Non-pigmented ciliary epithelial cell (primary cell): ENCODE data around the gene DCBLD1.

Experiments used
- DNase-seq: peaks from one replicate; pipeline ENCODE4 v3.0.0-alpha.2; 2010; ENCODE audit warnings: low read depth

Gene DCBLD1

DNA sequence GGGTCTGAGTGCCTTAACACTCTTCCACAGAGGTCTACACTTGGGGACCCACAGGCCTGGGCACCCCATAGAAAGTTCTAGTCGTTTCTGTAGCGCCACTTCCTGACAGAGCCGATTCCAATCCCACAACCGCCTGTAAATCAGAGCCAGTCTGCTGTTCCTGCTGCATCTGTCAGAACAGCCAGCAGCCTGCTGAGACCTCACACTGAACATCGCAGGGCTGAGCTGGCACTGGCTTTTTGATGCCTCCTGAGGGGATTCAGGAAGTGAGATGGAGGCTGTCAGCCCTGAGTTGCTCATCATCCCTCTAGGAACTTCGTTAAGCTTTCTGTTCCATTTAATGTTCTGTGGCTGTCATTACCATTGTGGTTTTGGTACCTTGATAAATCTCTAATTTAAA lies 48.9 kb downstream of the DCBLD1 start:
- no peak for DNase-seq

DNA sequence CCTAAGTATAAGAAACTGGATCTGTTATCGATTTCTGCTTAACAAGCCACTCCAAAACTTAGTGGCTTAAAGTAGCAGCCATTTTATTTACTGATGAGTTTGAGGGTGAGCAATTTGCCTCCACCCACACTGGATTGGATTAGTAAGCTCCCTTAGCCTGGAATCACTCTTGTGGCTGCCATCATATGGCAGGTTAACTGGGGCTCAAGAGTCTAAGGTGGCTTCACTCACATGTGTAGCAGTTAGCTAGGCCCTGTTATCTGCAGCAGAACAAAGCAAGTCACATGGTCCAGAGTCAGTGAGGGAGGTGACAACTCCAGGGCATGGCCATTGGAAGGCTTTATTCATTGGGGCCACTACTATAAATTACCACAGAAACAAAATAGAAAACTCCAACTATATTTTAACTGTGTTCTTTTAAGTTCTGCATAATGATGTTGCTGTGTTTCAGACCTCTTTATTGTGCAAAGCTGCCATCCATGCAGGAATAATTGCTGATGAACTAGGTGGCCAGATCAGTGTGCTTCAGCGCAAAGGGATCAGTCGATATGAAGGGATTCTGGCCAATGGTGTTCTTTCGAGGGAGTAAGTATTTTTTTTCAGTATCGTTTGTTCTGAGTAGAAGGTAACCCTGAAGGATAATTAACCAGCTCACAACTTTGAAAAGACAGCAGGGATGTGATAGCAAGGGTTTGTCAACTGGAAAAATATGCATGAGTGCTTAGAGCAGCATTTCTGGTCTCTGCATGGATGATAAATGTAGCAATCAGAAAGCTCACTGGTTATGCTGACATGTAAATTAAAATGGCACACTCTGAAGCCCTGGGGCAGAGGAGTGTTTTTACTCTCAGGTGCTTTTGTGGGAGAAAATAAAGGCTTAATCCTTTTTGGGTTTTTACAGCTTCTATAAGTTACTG lies 49.6 kb downstream of the DCBLD1 start:
- no peak for DNase-seq

DNA sequence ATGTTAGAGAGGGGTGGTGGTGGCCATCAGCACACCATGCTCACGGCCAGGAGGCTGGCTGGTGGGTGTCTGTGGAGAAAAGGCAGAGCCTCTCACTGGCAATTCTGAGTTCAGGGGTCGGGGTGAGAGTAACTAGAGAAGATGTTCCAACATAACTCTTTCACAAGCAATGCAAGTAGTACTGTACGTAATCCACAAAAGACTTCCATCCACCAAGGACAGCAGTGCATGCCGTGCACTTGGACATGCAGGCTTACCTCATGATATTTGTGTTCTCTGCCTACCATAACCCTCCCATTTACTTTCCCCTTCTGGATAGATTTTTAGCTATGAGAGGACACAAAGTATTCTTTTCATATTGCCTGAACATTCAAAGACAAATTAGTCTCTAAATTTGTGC lies 51.3 kb downstream of the DCBLD1 start:
- no peak for DNase-seq

DNA sequence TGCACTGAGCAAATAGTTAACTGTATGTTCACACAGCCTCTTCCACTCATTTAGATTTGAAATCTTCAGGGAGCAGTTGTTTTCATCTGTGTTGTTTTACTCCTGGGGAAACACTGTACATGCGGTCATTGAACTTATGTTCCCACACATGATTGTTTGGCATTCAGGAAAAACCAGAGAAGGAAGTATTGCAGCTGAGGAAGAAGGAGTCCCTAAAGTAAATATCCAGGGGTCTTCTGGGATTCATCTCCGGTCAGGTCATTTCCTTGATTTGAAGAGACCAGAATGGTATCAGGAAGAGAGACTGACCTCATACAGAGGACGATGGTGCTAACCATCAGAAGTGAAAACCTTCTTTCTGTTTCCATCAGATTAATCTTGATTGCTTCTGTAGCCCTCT lies 52.5 kb downstream of the DCBLD1 start:
- no peak for DNase-seq

DNA sequence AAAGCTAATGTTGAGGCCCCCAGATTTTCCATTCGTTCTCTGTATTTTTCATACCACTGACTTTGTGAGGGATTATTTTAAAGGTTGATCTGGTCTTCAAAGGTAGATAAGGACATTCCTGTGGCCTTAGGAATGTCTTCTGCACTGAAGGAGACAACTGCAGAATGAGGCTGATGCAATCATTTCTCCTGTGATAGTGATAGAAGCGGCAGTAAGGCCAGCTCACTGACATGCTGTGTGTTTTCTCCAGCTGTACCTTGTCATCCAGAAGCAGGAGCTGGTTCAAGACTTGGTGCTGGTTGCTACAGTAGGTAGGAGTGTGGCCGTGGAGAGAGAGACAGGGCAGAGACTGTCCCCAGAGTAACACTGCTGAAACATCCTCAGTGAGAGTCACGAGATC lies 53.8 kb downstream of the DCBLD1 start:
- DNase-seq, result no peak

DNA sequence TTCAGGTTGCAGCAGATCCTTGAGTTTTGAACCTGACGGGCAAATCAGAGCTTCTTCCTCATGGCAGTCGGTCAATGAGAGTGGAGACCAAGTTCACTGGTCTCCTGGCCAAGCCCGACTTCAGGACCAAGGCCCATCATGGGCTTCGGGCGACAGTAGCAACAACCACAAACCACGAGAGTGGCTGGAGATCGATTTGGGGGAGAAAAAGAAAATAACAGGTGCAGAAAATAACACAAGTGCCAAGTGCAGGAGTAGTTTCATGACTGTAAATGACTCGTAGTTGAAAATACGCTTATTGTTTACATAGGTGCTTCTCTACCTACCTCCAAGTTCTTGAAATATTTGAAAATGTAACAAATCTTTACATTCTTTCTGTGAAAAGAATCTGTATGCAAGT lies 56.1 kb downstream of the DCBLD1 start:
- no peak for DNase-seq

DNA sequence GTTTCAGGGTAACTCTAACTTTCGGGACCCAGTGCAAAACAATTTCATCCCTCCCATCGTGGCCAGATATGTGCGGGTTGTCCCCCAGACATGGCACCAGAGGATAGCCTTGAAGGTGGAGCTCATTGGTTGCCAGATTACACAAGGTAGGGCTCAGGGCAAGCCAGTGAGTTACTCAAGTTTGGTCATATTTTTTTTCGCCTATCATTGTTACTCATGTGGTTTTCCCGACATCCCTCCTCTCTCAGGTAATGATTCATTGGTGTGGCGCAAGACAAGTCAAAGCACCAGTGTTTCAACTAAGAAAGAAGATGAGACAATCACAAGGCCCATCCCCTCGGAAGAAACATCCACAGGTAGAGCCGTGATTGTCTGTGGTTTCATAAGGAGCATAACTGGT lies 58.2 kb downstream of the DCBLD1 start:
- no peak for DNase-seq

DNA sequence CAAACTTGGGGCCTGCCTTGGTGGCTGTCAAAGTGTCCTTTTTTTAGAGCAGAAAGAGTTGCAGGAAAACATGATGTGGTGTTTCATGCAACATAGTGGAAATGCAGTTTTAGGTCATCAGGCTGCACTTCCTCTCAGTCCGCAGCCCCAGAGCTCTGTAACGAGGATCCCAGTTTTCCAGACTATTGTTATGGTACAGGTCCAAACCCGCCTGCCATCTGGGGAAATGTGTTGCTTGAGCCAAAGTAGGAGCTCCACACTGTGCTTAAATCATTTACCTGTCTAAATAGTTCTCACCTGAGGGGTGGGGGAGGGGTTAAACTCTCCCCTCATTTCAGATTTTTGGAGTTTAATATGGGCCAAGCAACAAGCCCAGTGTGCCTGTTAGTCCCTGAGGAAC lies 60.0 kb downstream of the DCBLD1 start:
- no peak for DNase-seq

DNA sequence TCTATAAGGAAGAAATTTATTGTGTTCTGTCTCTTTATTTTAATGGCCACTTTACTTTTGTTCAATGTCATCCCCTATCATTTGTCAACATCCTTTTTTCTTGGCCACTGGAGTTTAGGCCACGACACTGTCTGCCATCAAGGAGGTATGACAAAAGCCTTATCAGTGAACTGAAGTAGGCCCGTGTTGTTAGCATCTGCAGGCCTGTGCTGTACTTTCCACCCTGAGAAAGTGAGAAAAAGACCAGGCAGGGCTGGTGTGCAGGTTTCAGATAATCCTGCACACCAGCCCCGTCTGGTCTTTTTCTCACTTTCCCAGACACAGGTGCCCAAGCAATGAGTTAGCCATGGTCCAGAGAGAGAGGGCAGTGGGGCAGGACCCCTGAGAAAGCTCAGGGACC lies 62.2 kb downstream of the DCBLD1 start:
- no peak for DNase-seq

DNA sequence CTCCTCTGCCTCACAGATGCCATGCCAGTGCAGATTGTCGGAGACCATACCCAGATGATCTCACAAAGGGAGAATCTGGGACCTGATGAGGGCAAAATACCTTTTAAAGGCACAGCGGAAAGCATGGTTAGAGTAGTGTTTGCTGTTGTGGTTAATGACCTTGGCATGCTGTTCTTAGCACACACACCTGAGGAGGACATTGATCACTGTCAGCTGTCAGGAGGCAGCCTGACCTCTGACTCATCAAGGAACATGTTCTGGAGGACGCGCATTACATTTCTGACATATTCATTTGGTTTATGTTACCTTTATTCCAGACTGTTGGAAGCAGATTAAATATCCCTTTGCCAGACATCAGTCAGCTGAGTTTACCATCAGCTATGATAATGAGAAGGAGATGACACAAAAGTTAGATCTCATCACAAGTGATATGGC lies 62.7 kb downstream of the DCBLD1 start:
- no peak for DNase-seq

DNA sequence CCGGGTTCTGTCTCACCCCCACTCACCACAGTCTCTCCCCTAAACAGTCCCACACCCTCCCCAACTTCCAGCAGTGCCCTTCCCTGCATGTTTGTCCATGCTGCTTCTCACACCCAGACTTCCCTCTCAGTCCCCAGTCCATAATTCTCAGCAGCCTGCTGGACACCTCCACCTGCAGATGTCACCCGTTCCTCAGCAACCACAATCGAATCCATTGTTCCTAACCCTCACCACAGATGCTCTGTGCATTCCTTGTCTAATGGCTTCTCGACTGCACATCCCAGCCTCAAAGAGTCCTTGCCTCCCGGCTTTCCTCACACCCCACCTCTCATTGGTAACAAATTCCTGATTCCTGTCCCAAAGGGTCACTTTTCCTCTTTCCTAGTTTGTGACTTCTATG lies 64.2 kb downstream of the DCBLD1 start:
- DNase-seq, result no peak

DNA sequence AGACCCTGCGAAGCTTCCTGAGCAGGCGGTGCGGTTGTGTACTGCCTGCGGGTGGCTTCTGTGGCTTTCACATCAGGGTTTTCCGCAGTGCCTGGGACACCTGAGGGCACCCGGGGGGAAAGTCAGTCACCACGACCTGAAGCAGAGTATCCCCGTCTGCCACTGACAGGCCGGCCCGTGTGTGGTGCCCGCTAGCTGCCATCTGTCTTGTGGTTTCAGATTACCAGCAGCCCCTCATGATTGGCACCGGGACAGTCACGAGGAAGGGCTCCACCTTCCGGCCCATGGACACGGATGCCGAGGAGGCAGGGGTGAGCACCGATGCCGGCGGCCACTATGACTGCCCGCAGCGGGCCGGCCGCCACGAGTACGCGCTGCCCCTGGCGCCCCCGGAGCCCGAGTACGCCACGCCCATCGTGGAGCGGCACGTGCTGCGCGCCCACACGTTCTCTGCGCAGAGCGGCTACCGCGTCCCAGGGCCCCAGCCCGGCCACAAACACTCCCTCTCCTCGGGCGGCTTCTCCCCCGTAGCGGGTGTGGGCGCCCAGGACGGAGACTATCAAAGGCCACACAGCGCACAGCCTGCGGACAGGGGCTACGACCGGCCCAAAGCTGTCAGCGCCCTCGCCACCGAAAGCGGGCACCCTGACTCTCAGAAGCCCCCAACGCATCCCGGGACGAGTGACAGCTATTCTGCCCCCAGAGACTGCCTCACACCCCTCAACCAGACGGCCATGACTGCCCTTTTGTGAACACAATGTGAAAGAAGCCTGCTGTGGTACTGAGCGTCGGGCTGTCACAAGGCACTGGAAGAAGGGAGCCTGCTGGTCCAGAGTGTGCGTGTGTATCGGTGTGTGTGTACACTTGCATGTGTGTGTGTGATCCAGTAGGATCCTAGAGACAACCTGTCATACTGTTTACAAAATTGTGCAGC lies 65.5 kb downstream of the DCBLD1 start:
- DNase-seq, result no peak

DNA sequence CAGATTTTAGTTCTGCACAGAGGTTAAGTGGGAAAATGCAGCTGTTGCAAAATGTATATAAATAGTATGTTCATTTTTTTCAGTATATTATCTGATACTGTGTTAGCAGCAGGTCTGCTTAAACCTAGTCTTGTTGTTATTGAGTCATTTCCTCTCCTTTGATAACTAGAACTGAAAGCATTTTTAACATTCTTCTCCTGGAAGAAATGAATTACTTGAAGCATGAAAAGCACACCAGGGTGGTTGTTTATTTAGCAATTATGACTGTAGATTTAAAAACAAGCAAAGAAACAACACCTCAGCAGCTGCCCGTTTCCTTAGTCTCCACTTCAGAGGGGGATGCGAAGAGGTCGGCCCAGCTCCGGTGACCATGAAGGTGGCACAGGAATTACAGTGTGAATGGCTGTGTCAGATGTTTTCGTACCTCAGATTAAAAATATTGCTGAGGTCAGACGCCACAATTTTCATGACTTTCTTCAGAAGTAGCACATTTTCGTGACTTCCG lies 66.4 kb downstream of the DCBLD1 start:
- DNase-seq, result peak; percentile 63

DNA sequence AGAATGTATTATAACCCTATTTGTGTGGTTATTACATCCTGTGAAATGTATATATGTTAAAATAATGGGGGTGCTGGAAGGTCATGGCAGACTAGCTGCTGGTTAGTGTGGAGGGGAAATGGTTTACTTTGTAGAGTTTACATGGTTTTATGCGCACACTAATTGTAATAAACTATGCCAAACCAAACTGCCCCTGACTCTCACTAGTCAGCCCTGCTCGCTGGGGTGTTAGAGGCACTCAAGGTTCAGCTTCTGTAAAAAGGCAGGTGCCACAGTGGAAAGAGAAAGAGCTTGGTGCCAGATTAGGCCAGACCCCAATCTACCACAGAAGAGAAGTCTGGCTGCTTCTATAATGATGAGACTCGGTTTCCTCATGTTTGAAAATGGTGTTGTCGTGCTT lies 67.1 kb downstream of the DCBLD1 start:
- DNase-seq, result no peak

DNA sequence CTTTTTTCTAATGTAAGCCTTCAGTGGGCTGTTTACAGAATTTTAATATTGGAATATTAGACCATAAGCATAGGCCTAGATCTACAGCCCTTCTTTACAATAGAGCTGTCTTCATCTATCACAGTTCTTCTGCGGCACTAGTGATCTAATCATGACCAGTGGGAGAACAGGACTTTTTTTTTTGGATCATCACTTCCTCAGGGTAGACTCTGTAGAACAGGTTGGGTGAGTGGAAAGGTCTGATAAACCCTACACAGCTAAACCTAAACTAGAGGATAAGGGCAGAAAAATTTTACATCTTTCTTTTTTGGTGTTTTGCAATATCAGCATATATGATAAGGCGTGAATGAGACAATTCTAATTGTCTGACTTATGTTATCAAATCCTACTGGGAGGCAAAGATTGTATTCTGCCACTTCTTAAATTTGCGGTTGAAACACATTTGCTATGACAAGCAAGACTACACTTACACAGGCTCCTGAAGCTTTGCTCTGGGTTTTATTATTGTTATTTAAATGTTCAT lies 67.7 kb downstream of the DCBLD1 start:
- no peak for DNase-seq

DNA sequence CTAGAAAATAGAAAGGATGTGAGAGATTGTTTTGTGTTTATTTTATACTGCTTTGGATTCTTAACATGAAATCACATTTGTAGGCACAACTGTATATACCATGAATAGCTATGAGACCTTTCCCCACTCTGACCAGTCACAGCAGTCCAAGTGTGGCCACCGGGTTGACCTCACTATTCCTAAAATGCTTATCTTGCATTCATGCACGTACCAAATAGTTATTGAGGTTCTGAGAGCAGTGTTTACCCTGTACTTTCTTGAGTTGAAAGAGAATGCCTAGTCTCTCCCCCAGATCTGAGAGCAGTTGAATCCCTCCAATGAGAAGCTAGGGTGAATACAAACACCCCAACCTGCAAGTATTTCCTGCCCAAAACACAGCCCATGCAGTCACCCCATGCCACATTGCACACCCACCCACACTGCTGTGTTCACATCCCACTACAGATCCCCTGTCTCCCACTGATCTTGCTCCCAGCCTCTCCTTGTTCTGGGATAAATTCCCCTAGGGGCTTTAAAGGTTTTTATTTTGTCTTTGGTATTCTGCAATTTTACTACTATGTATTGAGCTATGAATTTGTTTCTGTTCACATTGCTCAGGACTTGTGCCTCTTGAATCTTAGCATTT lies 68.3 kb downstream of the DCBLD1 start:
- no peak for DNase-seq

DNA sequence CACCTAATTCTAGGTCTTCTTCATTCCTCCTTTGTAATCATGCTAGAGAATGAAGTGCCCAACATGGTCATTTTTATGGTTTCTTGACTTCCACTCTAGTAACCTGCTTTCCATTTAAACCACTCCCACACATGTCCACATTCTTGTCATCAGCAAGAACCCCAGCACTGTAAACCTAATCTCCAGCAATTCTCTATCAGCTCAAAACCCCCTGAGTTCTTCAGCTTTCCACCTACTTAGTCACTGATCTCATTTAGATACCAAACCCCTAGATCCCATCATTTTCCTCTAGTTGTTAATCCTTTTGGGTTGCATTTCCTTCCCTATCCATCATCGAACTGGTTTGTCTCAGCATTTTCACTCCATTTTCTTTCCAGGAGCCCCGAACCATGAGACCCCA lies 70.1 kb downstream of the DCBLD1 start:
- DNase-seq, result no peak

DNA sequence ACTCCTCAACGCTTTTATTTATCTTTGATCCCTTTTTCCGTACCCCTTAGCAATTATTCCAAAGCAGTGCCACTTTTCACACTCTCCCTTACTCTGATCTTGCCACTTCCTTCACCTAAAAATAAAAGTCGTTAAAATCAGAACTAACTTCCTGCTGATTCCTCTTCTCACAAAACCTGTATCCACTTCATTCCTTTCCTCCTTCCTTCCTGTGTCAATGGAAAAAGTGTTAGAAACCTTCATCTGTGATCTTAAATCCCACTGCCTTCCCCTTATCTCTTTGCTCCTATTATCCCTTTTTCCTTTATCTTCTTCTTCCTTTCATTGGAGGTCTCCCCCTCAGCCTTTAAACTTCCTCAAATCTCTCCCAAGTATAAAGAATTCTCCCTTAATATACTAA lies 70.7 kb downstream of the DCBLD1 start:
- no peak for DNase-seq

DNA sequence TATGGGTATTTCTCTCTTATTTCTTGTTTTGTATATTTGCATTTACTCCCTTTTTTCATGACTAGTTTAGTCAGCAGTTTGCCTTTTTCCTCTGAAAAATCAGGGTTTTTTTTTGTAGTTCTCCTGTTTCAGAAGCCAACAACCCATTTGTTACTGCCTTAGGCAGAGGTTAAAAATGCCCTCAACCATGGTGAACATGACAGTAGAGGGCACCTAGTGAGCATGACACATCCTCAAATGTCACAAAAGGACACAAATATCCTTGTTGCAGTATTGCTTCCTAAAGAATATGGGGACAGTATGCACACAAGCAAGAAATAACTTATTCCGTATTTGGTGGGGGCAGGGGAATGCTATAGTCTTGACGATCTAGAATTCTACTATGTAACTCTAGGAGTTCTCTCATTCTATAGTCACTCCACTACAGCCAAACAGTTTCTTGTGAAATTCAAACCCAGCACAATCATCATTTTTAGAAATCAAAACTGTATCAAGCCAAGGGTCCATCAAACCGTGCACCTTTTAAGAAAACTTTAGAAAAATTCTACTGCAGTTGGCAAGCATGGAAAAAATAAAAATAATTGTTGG lies 72.9 kb downstream of the DCBLD1 start:
- no peak for DNase-seq

DNA sequence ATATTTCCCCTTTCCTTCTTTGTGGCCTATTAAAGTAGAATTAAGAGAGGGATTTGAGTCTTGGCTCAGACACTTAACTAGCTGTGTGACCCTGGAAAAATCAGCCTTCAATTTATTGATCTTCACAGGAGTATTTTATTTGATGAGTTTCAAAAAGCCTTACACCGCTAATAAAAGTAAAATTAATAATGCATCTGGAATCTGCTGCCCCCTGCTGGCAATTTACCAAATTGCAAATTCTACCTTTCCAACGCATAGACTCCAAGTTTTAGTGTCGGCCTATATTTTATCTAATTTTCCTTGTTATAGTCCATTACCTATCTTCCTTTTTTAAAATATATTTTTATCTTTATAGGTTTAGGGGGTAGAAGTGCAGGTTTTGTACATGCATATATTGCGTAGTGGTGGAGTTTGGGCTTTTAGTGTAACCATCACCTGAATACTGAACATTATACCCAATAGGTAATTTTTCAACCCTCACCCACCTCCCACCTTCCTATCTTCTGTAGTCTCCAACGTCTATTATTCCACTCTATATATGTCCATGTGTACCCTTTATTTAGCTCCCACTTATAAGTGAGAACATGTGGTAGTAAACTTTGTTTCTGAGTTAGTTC lies 73.5 kb downstream of the DCBLD1 start:
- no peak for DNase-seq

DNA sequence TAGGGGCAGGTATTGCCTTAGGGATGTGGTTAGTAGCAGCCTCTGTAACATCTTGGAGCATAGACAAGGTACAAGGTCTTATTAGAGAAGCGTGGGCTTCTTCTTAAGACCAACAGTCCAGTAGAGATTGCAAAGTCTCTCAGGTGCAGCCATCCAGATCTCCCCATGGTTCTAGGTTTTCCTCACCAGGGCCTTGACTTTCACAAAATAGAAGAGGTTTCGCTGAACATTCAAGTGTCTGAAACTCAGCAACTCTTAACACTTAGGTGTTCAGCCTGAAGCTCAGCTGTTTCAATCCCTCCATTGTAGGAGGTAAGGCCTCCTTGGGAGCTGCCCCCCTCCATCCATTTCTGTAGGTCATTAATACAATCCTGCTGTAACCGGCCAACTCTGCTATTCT lies 75.5 kb downstream of the DCBLD1 start:
- no peak for DNase-seq
